ENCODE results near the gene TPTE2.

DNA sequence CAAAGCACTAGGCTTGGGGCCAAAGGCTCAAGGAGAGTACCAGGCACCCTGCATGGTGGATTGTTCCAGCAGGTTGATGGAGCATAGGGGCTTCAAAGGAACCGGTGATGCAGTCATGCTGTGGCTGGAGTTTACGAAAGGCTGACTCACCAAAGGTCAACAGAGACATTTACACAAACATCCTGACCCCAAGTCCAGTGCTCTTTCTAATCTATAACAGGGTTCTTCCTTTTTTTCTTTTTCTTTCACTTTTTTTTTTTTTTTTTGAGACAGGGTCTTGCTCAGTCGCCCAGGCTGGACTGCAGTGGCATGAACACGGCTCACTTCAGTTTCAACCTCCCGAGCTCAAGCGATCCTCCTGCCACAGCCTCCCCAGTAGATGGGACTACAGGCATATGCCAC lies 35.6 kb upstream of the TPTE2 start:
- TF ChIP-seq, protein P1, sequence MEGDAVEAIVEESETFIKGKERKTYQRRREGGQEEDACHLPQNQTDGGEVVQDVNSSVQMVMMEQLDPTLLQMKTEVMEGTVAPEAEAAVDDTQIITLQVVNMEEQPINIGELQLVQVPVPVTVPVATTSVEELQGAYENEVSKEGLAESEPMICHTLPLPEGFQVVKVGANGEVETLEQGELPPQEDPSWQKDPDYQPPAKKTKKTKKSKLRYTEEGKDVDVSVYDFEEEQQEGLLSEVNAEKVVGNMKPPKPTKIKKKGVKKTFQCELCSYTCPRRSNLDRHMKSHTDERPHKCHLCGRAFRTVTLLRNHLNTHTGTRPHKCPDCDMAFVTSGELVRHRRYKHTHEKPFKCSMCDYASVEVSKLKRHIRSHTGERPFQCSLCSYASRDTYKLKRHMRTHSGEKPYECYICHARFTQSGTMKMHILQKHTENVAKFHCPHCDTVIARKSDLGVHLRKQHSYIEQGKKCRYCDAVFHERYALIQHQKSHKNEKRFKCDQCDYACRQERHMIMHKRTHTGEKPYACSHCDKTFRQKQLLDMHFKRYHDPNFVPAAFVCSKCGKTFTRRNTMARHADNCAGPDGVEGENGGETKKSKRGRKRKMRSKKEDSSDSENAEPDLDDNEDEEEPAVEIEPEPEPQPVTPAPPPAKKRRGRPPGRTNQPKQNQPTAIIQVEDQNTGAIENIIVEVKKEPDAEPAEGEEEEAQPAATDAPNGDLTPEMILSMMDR (IDR thresholded peaks at IDR 0.05) = no peak
- TF ChIP-seq POLR2AphosphoS5 (IDR thresholded peaks at IDR 0.05) = no peak
- no peak for TF ChIP-seq EP300 (IDR thresholded peaks at IDR 0.05; ENCODE audit: low read depth)
- TF ChIP-seq POLR2A (IDR thresholded peaks at IDR 0.05) = no peak
